ENCODE data around the gene FCMR. TPM values are rescaled to one million over a fixed set of nuclear protein-coding genes. Genes with fewer than 3 reads are reported as not detected.

FCMR gene
- total and polyA plus RNA-seq, 10 of the 15 experiments (the other 5 are each of a cell fraction or from before 2014, with no cell fraction given): 79.7 to 245 (median 123) TPM

GRCh38 chr1:206963740-206964139 lies 42.0 kb upstream of the FCMR start:
- no TSS peak for BruUV-seq (replicated peaks)
- no peak overlapping the region for H2AFZ ChIP-seq (ENCODE audit: control insufficient read depth, low read depth, low read length)
- in situ Hi-C loops (cut with MboI): no loop called here

More at GRCh38 chr1:206963740-206964139, 42.0 kb upstream of the FCMR start:
- ATAC-seq (no peak), DNase-seq (ENCODE audit: low read depth, low spot score) (no peak), FAIRE-seq (no peak)
- POLR2A ChIA-PET: interaction anchor here (1.1 kb wide), 1 partner anchor 14 kb away, joined by 3 read pairs; no protein-coding TSS in a partner anchor
- no peaks in the 10 kb centered on the region for H3K27me3 ChIP-seq (replicated peaks in 1 of 2; ENCODE audit: control insufficient read depth in 2 of 2, insufficient read depth in 2 of 2, low read length in 1 of 2)
- H3K4me1 ChIP-seq (ENCODE audit: control insufficient read depth, insufficient read depth, low read length): peaks cover 22% of the 10 kb centered on the region
- CTCF ChIA-PET: no interaction called here
- TF ChIP-seq GABPA (IDR thresholded peaks at IDR 0.05; ENCODE audit: low read depth) (no peak), MEF2B (IDR thresholded peaks at IDR 0.05; ENCODE audit: partially characterized antibody, poor library complexity, severe bottlenecking) (no peak), HDGF (IDR thresholded peaks at IDR 0.05) (no peak), MTA3 (IDR thresholded peaks at IDR 0.05; ENCODE audit: borderline replicate concordance, low read length) (no peak), TCF7 (IDR thresholded peaks at IDR 0.05; ENCODE audit: borderline replicate concordance) (no peak), PKNOX1 (IDR thresholded peaks at IDR 0.05) (no peak), CREB1 (IDR thresholded peaks at IDR 0.05; ENCODE audit: low read depth) (no peak), SIX5 (IDR thresholded peaks at IDR 0.05; ENCODE audit: low read depth, low read length, severe bottlenecking) (no peak), NBN (IDR thresholded peaks at IDR 0.05) (no peak), ZNF592 (IDR thresholded peaks at IDR 0.05) (no peak), ZNF622 (IDR thresholded peaks at IDR 0.05) (no peak), TAF1 (IDR thresholded peaks at IDR 0.05; ENCODE audit: borderline replicate concordance, low read depth, low read length) (no peak), JUNB (IDR thresholded peaks at IDR 0.05) (no peak), MTA2 (IDR thresholded peaks at IDR 0.05; ENCODE audit: low read depth) (no peak), PAX5 (IDR thresholded peaks at IDR 0.05; ENCODE audit: borderline replicate concordance, low read depth, low read length) (no peak), PAX8 (IDR thresholded peaks at IDR 0.05) (no peak), ZNF687 (IDR thresholded peaks at IDR 0.05) (no peak)
- H3K9me3 ChIP-seq (replicated peaks; ENCODE audit: control insufficient read depth, insufficient read depth, low read length): no peaks in the 10 kb centered on the region
- no peak overlapping the region for H3K27ac ChIP-seq (ENCODE audit: control insufficient read depth, insufficient read depth)
- no peak overlapping the region for H3K9ac ChIP-seq (ENCODE audit: control insufficient read depth, insufficient read depth, low read length)
- H3K36me3 ChIP-seq (ENCODE audit: control insufficient read depth in 2 of 2, insufficient read depth in 2 of 2, low read length in 1 of 2): no peaks in the 10 kb centered on the region
- H3K4me2 ChIP-seq (ENCODE audit: control insufficient read depth, insufficient read depth): no peak overlapping the region
- RAD21 ChIA-PET (ENCODE audit: unreplicated experiment): interaction anchor here (0.8 to 1.0 kb wide), 3 partner anchors 12 to 39 kb away, joined by 3 to 4 read pairs (median 3); no protein-coding TSS in a partner anchor
- intact Hi-C loops (cut with micrococcal nuclease; ENCODE audit: unreplicated experiment): no loop called here
- WGBS (ENCODE audit: insufficient coverage, insufficient replicate concordance, low lambda C conversion rate, missing lambda C conversion rate): 86% methylated on average over 1 of the region's 1 CpG
- SMC1A ChIA-PET (ENCODE audit: uncharacterized antibody, unreplicated experiment): interaction anchor here (0.9 to 1.9 kb wide), 3 partner anchors 16 to 51 kb away, joined by 3 to 5 read pairs (median 4); no protein-coding TSS in a partner anchor
- H3K79me2 ChIP-seq (ENCODE audit: control insufficient read depth, insufficient read depth, low read length): no peaks in the 10 kb centered on the region
- H4K20me1 ChIP-seq (ENCODE audit: control insufficient read depth, insufficient read depth): no peaks in the 10 kb centered on the region
- H3K4me3 ChIP-seq: no peak overlapping the region

Data from GM12878 (cell line).